Right renal pelvis (tissue), 4 donors: Measurements from ENCODE around the gene CYS1. TPM values are rescaled to one million over a fixed set of nuclear protein-coding genes. Genes with fewer than 3 reads are reported as not detected.

ENCODE experiments used
- DNase-seq, 4 donors: peaks; one replicate each; pipeline ENCODE4 v3.0.0-alpha.2; 2013; ENCODE audit warnings: low read depth in 4 of 4, low spot score in 3 of 4, missing footprints in 1 of 4
- polyA plus RNA-seq, 4 donors: library from polyadenylated mRNA; unstranded; fragments of 120-200 nt; gene quantifications; one replicate each; pipeline ENCODE4 v1.2.1, GENCODE V29; 2013; ENCODE audit not compliant: insufficient read length in 4 of 4

CYS1 gene
- polyA plus RNA-seq, 4 donors = 94.3 to 133 (median 103) TPM

GRCh38 chr2:10052216-10052615 is 28.0 kb downstream of the CYS1 start:
- DNase-seq = no peak

GRCh38 chr2:10048501-10049171 is 31.6 kb downstream of the CYS1 start:
- DNase-seq = peak in 2 of 4 donors; percentile 41 to 50

GRCh38 chr2:10047616-10048500 is 32.4 kb downstream of the CYS1 start:
- DNase-seq = no peak

DNA sequence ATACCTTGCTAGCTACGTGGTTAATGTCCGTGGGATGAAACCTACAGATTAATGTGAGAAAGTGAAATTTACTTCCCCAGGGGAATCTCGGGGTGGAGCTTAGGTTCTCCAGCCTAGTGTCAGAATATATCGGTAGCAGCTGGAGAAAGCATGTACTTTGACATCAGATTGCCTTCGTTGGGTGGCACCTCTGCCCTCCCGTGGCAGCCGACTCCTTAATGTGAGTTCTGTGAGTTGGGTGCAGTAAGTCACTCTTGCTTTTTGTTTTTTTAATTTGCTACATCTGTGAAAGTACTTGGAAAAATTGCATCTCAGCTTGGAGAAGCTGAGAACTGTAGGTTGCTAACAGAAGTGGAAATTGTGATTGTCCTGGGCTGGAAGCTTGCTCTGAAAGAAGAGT is 33.3 kb downstream of the CYS1 start:
- DNase-seq = no peak

DNA sequence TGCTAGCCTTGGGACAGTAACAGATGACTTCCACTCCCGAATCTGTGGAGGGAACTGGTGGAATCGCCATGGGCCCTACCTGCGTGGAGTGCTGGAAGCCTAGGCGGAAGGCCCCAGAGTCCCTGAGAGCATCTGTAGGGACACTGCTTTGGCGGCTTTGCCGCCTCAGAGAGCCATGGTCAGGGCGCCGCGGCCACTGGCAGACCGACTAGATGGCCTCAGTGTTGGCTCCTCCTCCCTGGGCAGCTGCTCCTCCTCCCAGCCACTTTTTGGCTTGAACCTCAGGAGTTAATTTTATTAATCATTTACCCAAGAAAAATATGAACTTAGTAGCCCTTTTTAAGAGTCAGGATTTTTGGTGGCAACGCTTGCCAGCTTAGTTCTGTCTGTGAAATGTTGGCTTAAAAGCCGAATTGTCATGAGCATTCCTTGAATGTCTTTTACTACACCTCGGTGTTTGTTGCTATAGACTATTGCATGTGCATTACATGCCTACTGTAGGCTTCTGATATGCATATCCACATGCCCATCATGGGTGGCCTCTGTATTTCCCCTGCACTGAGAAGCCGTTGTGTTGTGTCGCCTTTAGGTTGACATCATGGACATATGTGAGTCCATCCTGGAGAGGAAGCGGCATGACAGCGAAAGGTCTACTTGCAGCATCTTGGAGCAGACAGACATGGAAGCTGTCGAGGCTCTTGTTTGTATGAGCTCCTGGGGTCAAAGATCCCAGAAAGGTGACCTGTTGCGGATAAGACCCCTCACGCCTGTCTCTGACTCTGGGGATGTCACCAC is 34.5 kb downstream of the CYS1 start:
- no peak for DNase-seq

DNA sequence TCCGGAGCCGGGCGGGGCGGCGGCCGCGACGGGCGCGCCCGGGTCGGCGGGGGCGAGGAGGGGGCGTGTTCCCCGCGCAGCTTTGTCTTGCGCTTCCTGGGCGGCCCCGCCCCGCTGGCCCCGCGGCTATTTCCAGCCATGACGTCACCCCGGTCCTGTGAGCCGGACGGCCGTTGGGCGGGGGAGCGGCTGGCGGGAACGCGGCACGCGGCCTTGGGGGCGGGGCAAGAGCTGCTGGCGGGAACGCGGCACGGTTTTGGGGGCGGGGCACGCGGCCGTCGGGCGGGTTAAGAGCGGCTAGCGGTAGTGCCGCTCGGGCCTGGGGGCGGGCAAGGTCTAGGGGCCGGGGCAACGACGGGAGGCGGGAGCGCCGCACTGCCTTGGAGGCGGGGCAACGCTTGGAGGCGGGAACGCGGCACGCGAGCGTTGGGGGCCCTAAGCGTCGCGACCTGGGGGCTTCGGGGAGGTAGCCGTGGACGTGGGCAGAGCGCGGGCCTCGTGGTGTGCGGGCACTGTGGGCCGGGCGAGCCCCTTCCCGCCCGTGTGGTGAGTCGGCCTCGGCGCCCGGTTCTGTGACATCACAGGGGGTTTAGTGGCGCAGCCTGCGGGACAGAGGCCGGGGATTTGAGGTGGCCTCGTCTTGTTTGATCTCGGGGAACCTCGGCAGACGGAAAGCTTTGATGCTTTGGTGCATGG is 36.2 kb downstream of the CYS1 start:
- peak; percentile 84 for DNase-seq

- DNase-seq = peak; percentile 81 to 89 (median 84)
These were observed 36.8 kb downstream of the CYS1 start, which contains the start of gene KLF11 for GRCh38 chr2:10043256-10043905. KLF11 (plus strand) TSS chr2:10043550; CDS start chr2:10043717, 167 bp downstream.

DNA sequence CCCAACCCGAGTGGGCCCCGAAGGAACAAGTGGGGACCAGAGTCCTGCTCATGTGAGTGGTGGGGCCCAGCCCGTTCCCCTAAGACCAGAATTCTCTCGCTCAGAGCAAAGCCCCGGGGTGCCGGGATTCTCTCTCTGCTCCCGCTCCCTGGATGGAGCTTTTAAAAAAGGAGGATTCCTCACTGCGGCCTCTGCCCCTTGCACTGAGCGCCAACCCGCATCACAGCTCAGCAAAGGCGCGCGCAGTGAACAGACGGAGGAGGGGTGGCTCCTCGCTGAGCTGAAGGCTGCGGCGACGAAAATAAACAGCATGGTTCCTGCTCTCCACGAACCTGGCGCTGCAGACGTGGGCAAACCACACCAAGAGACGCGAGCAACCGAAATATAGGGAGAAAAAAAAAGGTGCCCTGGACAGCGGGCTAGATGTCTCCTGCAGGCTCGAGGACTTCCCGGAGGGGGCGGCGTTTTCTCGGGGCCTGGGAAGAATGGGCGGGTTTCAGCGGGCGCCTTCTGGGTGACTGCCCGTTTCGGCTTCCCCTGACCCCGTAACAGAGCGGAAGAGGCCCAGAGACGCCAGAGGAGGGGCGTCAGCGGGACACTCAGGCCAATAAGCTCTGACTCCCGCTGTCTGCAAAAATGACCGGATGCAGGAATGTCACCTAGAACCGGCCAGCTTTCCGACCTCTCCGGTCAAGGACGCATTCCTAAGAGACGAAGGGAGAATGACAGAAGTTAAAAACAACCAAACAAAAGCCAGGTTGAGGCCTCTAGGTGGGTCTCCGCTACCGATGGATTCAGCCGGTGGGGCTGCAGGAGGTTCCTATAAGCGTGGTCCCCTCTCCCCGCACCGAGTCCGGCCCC is 37.7 kb downstream of the CYS1 start:
- peak; percentile 65 to 73 (median 68) for DNase-seq

DNA sequence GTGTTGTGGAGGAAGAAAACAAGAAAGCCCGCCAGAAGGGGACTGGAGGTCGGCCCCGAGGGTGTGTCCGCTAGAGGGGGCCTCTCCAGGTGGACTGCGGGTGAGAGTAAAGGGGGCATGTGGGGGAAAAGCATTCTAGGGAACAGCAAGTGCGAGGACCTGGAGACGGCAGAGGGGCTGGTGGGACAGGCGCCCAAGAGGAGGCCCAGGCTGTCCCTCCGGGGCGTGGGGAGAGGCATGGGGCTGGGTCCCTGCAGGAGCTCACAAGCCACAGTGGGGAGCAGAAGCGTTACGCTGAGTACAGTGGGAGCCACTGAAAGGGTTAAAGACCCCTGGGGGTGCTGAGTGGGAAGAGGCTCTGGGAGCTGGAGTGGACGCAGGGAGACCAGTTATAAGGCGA is 38.5 kb downstream of the CYS1 start:
- no peak for DNase-seq

DNA sequence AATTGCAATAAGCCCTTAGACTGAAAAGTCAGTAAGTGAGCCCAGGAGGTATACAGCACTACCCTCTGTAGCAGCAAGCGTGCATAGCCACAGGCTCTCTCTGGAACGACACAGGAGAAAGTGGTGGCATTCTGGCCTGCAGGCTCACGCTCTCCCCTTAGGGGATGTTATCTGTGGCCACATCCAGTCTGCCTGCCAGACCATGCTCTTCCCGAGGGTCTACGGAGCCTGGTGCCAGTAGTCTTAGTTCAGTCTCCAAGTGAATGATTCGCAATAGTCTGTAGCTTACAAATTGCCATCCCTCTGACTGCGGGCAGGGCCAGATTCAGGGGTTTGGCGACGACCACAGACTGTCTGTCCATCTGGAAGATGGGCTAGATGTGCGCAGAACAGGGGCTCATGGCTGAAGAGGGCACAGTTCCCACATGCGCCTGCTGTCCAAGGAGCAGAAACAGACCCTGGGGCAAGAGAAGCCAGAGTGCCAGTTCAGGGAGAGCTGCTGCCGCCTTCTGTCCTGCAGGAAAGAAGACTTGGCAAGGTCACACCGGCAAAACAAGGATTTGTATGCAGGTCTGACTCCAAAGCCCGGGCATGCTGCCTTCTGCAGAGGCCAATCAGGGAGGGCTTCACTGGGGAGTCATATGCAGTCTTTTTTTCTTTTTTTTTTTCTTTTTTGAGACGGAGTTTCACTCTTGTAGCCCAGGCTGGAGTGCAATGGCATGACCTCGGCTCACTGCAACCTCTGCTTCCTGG is 40.4 kb downstream of the CYS1 start:
- no peak for DNase-seq

DNA sequence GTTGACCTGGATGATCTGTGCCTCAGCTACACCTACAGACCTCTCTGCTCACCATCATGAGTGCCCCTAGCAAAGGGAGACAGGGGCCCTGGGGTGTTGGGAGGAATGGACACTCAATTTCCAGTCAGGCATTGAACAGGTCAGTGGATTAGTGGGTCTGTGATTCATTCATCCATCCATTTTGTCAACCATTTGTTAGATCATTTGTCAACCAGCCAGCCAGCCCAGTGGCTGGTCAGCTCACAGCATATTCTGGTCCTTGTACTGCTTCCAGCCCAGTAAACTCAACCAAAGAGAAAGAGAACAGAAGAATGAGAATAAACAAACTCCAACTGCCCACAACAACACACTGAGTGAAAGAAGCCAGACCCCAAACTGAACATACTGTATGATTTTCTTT is 41.5 kb downstream of the CYS1 start:
- DNase-seq = no peak

DNA sequence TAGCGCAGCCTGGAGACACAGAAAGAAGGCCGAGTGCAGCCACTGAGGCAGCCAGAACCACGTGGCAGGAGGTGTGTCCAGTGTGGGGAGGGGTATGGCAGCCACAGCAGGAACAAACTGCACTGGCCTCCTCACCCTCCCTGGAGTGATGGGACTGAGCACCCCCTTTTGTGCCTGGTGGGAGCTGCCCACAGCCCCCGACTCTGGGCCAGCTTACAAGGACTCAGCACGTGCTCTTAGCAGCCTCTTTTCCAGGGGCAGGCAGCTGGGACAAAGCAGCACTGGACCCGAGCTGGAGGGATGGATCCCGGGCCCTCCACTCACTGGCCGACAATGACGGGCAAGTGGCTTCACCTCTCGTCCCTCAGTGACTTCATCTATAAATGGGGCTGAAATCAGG is 42.1 kb downstream of the CYS1 start:
- DNase-seq = no peak

DNA sequence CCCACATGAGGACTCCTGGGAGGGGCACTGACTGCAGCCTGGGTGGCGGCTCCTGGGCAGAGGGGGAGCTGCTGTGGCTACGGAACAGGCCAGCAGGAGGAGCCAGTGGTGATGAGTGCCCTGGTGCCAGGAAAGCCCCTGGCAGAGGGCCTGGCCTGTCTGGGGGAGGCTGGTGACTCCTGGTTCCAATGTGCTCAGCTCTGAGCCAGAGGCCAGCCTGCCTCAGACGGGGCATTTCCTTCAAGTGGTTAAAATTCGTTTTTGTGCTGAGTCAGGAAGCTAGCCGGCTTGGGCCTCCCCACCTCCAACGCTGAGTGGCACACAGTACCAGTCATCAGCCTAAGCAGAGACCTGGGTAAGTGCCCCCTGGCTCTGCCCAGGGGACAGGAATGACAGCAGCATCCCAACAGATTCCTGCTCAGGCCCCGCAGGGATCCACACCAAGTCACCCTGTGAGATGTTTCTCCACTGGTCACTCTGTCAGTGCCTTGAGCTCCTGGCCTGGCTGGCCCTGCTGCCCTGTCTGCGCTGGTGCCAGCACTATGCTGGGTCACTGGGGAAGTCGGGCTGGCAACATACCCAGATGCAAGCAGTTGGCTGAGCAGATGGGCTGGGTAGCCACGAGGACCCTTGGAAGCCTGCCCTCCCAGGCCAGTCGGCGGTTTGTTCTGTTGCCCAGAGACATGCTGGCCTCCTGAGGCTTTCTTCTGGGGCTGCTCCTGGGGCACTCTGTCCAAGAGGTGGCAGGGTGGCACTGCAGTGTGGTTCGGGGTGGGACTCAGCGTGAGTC is 43.9 kb downstream of the CYS1 start:
- DNase-seq = no peak

- no peak for DNase-seq
These were observed 44.6 kb downstream of the CYS1 start for GRCh38 chr2:10035633-10036032.

DNA sequence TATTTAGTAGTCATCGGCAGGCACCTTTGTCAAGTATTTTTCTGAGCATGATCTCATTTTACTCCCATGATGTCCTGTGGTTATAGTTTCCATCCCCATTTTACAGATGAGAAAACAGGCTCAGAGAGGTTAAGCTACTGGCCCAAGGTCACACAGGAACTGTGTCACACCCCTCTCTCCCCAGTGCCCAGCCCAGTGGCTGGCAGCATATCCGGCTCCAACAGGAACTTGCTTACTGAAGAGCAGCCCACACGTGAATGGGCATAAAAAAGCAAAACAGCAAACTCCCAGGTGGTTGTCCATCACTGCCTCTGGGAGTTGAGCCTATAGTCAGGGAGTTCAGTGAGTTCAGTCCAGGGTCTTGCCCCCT is 45.2 kb downstream of the CYS1 start:
- DNase-seq = no peak

- no peak for DNase-seq
These were observed 45.7 kb downstream of the CYS1 start for GRCh38 chr2:10034333-10035052.
